HCT116 (cell line): ENCODE results near the gene PCK2. TPM values are rescaled to one million over a fixed set of nuclear protein-coding genes. Genes with fewer than 3 reads are reported as not detected.

Experiments used
- ATAC-seq: fragments of 200-7000 bp; cut with Tn5 transposase; 2 replicates; pipeline ENCODE4 v1.9.1; 2020; ENCODE audit warnings: mild to moderate bottlenecking, moderate library complexity
- BruUV-seq: library from RNA; stranded (reverse); fragments of 400-500 nt; replicated peaks from 2 replicates; lab custom pipeline; 2021; lab: Mats Ljungman, UMichigan
- CTCF ChIA-PET: fragments of 300-600 bp; sonication (Branson Sonifier 250); formaldehyde crosslinking; loops from one replicate; lab custom pipeline; 2021; ENCODE audit warnings: antibody characterized with exemption; lab: Charles Lee
- POLR2A ChIA-PET: fragments of 300-600, 350-600 bp; sonication (Branson Sonifier 250); formaldehyde crosslinking; loops from one replicate; lab custom pipeline; 2021; ENCODE audit warnings: antibody characterized with exemption; lab: Charles Lee
- RAD21 ChIA-PET, 2 experiments: fragments of 300-600 bp; sonication (Branson Sonifier 250); formaldehyde crosslinking; loops; one replicate each; lab custom pipeline; 2023; ENCODE audit warnings: low total read pairs in 2 of 2; ENCODE audit not compliant: uncharacterized antibody in 2 of 2, unreplicated experiment in 2 of 2, low non-redundant PET in 1 of 2; lab: Charles Lee
- DNase-seq: peaks from one replicate; pipeline ENCODE4 v3.0.0-alpha.2; 2010; ENCODE audit warnings: low read depth, low spot score
- H2AFZ ChIP-seq: fragments of 200-600 bp; shearing (Covaris generic), sonication (generic); 2 replicates; pipeline ENCODE4 v1.6.1; 2017; ENCODE audit warnings: low read depth, mixed run types, mixed read lengths, antibody characterized with exemption, low read length; ENCODE audit not compliant: poor library complexity, severe bottlenecking
- H3K27ac ChIP-seq: 2 replicates; pipeline ENCODE4 v1.5.1; 2012; ENCODE audit warnings: low read depth, low read length
- H3K27me3 ChIP-seq: fragments of 200-600 bp; sonication (generic); 2 replicates; pipeline ENCODE4 v1.6.1; 2016; ENCODE audit warnings: mixed run types, low read length, mixed read lengths; ENCODE audit not compliant: insufficient read depth
- H3K36me3 ChIP-seq, 2 experiments: fragments of 200-500 bp in 1 of 2; fragments of 200-600 bp in 1 of 2; sonication (Bioruptor generic) in 1 of 2; sonication (generic) in 1 of 2; 2 replicates each; pipeline versions ENCODE4 v1.5.1 to v1.6.1; 2014 to 2016; ENCODE audit warnings: low read length in 2 of 2, inconsistent platforms in 1 of 2, mixed read lengths in 1 of 2, mixed run types in 1 of 2; ENCODE audit not compliant: insufficient read depth in 2 of 2, control insufficient read depth in 1 of 2
- H3K4me1 ChIP-seq, 2 experiments: fragments of 200-600 bp in 1 of 2; sonication (generic) in 1 of 2; 2 replicates each; pipeline versions ENCODE4 v1.5.1 to v1.6.1; 2012 to 2017; ENCODE audit warnings: low read length in 2 of 2, inconsistent platforms in 1 of 2, mild to moderate bottlenecking in 1 of 2, mixed read lengths in 1 of 2, mixed run types in 1 of 2, moderate library complexity in 1 of 2; ENCODE audit not compliant: insufficient read depth in 2 of 2, control insufficient read depth in 1 of 2
- H3K4me2 ChIP-seq: fragments of 200-600 bp; sonication (generic); 2 replicates; pipeline ENCODE4 v1.6.1; 2017; ENCODE audit warnings: mixed run types, low read length, mixed read lengths
- H3K4me3 ChIP-seq, 2 experiments: fragments of 200-600 bp in 1 of 2; sonication (generic) in 1 of 2; replicated peaks in 1 of 2; 2 replicates each; pipeline ENCODE4 v1.5.1; 2011 to 2016; ENCODE audit warnings: low read length in 2 of 2, control low read depth in 1 of 2, low read depth in 1 of 2, mild to moderate bottlenecking in 1 of 2, mixed read lengths in 1 of 2, mixed run types in 1 of 2
- H3K79me2 ChIP-seq: fragments of 200-600 bp; sonication (generic); 2 replicates; pipeline ENCODE4 v1.6.1; 2017; ENCODE audit warnings: mild to moderate bottlenecking, mixed run types, low read length, moderate library complexity, mixed read lengths; ENCODE audit not compliant: insufficient read depth
- H3K9ac ChIP-seq: fragments of 200-600 bp; sonication (generic); 2 replicates; pipeline ENCODE4 v1.6.1; 2016; ENCODE audit warnings: low read length, mixed read lengths
- H3K9me2 ChIP-seq: fragments of 200-600 bp; sonication (generic), shearing (Covaris generic); 2 replicates; pipeline ENCODE4 v1.6.1; 2017; ENCODE audit warnings: mixed run types, mild to moderate bottlenecking, moderate library complexity; ENCODE audit not compliant: insufficient read depth
- H3K9me3 ChIP-seq, 2 experiments: fragments of 200-500 bp in 1 of 2; fragments of 200-600 bp in 1 of 2; sonication (Bioruptor generic) in 1 of 2; sonication (generic) in 1 of 2; 2 replicates each; pipeline ENCODE4 v1.6.1; 2014 to 2017; ENCODE audit warnings: low read length in 2 of 2, mixed read lengths in 2 of 2, inconsistent platforms in 1 of 2, low read depth in 1 of 2, mild to moderate bottlenecking in 1 of 2, mixed run types in 1 of 2, moderate library complexity in 1 of 2; ENCODE audit not compliant: control insufficient read depth in 1 of 2, insufficient read depth in 1 of 2
- H4K20me1 ChIP-seq: fragments of 200-600 bp; sonication (generic), shearing (Covaris generic); 2 replicates; pipeline ENCODE4 v1.6.1; 2017; ENCODE audit warnings: mixed run types, mild to moderate bottlenecking, moderate library complexity; ENCODE audit not compliant: insufficient read depth
- ATF3 ChIP-seq: IDR thresholded peaks from 2 replicates; pipeline ENCODE4 v1.6.1; 2012
- EGR1 ChIP-seq: IDR thresholded peaks from 2 replicates; pipeline ENCODE4 v1.6.1; 2012; ENCODE audit warnings: low read depth
- ELF1 ChIP-seq: IDR thresholded peaks from 2 replicates; pipeline ENCODE4 v1.6.1; 2012; ENCODE audit warnings: low read depth, borderline replicate concordance
- EZH2phosphoT487 ChIP-seq: fragments of 200-600 bp; IDR thresholded peaks from 2 replicates; pipeline ENCODE4 v1.6.1; 2018; ENCODE audit warnings: antibody characterized with exemption, borderline replicate concordance
- JUND ChIP-seq: IDR thresholded peaks from 2 replicates; pipeline ENCODE4 v1.6.1; 2012
- POLR2A ChIP-seq: IDR thresholded peaks from 2 replicates; pipeline ENCODE4 v1.7.0; 2011; ENCODE audit warnings: borderline replicate concordance; ENCODE audit not compliant: insufficient read depth, insufficient read length; ENCODE audit errors: extremely low read depth
- POLR2AphosphoS5 ChIP-seq: IDR thresholded peaks from 2 replicates; pipeline ENCODE4 v1.6.1; 2011; ENCODE audit warnings: mild to moderate bottlenecking, low read depth, low read length, moderate library complexity
- RAD21 ChIP-seq: IDR thresholded peaks from 2 replicates; pipeline ENCODE4 v1.6.1; 2012; ENCODE audit warnings: low read depth, mild to moderate bottlenecking
- SRF ChIP-seq: IDR thresholded peaks from 2 replicates; pipeline ENCODE4 v1.6.1; 2012; ENCODE audit warnings: low read depth
- YY1 ChIP-seq: IDR thresholded peaks from 2 replicates; pipeline ENCODE4 v1.6.1; 2011; ENCODE audit warnings: low read length, low read depth, moderate library complexity, mild to moderate bottlenecking; ENCODE audit not compliant: insufficient replicate concordance; ENCODE audit errors: extremely low read depth
- ZFX ChIP-seq: fragments of 450-650 bp; IDR thresholded peaks from 2 replicates; pipeline ENCODE4 v1.6.1; 2017
- intact Hi-C: fragments of 100-400 bp; cut with micrococcal nuclease; formaldehyde crosslinking; loops from 2 replicates; pipeline ENCODE4 v1.10.0; 2022
- total RNA-seq: library from RNA; stranded (reverse); gene quantifications from one replicate; pipeline ENCODE4 v1.2.1, GENCODE V29; 2021; ENCODE audit not compliant: unreplicated experiment

Gene PCK2
- total RNA-seq, 1 experiment from 2014 or later, result 94.1 TPM

- BruUV-seq, result TSS peak; percentile 93
- Histone ChIP-seq H3K27me3 (no peaks in the 10 kb centered on the region), H3K4me1 (peaks cover 8 to 25% of the 10 kb centered on the region in 2 experiments; a peak in 3 of 4 replicates), H3K4me2 (peak overlapping the region; percentile 95), H3K4me3 (peak overlapping the region; percentile 86 to 92)
- intact Hi-C loops, result loop anchor here (5.0 kb wide), 1 partner anchor 99 kb away; the partner anchor contains the start of gene CHMP4A
- RAD21 ChIA-PET, result interaction anchor here (0.6 to 1.7 kb wide), 2 partner anchors 14 to 23 kb away, joined by 3 to 5 read pairs; partner anchors contain the start of gene PSME1 (in 1 of the 2)
- TF ChIP-seq JUND, result no peak
- no peak for TF ChIP-seq POLR2A
- no peak for TF ChIP-seq ZFX
- no peak for TF ChIP-seq YY1
- TF ChIP-seq POLR2AphosphoS5, result no peak
- TF ChIP-seq ELF1, result no peak
- TF ChIP-seq EZH2phosphoT487, result no peak
- no peak for TF ChIP-seq EGR1
- no peak for TF ChIP-seq SRF
- TF ChIP-seq ATF3, result no peak
- no peak for TF ChIP-seq RAD21
- TF ChIP-seq, all 23 proteins: peak for 0
- Histone ChIP-seq H3K79me2 (peaks cover 14% of the 10 kb centered on the region; the same call in 1 of the 2 replicates), H3K9ac (peak overlapping the region; percentile 84), H3K36me3 (peaks cover 0 to 6% of the 10 kb centered on the region in 2 experiments; a peak in 1 of 4 replicates), H3K9me2 (no peaks in the 10 kb centered on the region), H3K27ac (peak overlapping the region; percentile 97), H3K9me3 (no peaks in the 10 kb centered on the region), H2AFZ (no peak overlapping the region), H4K20me1 (no peaks in the 10 kb centered on the region)
- CTCF ChIA-PET, result interaction anchor here (1.2 to 2.1 kb wide), 3 partner anchors 9 to 55 kb away, joined by 3 to 11 read pairs (median 3); partner anchors contain the start of gene PSME1
- ATAC-seq, result no peak; the same call in 1 of the 2 replicates
- no peak for DNase-seq
- POLR2A ChIA-PET, result interaction anchor here (0.8 to 2.6 kb wide), 9 partner anchors 9 to 184 kb away, joined by 3 to 49 read pairs (median 8); partner anchors contain the start of genes EMC9, FITM1, IRF9 and PCK2
Observed at GRCh38 chr14:24113379-24113800, 19.3 kb downstream of the PCK2 start.
